Body of pancreas (tissue), 4 donors: Measurements from ENCODE around the gene ODF4.

ENCODE experiments used
- CTCF ChIP-seq, 7 experiments: fragments of 450-650 bp in 4 of 7; fragments of 200-600 bp in 3 of 7; sonication (generic) in 3 of 7; IDR thresholded peaks; one replicate each; pipeline ENCODE4 v1.5.1; 2016 to 2019; ENCODE audit warnings: antibody characterized with exemption in 7 of 7
- POLR2A ChIP-seq, 3 donors: fragments of 450-650 bp; IDR thresholded peaks; one replicate each; pipeline ENCODE4 v1.6.1; 2016; ENCODE audit warnings: antibody characterized with exemption in 3 of 3, mild to moderate bottlenecking in 2 of 3

- TF ChIP-seq CTCF (IDR thresholded peaks at IDR 0.05) (no peak), POLR2A (IDR thresholded peaks at IDR 0.05) (no peak)
Observed at GRCh38 chr17:8380049-8380448, 40.4 kb downstream of the ODF4 start.
